Psoas muscle (tissue), 8 donors: ENCODE measurements around the gene ITGB4. TPM values are rescaled to one million over a fixed set of nuclear protein-coding genes. Genes with fewer than 3 reads are reported as not detected.

ENCODE experiments used
- ATAC-seq, 4 donors: fragments of 200-7000 bp; cut with Tn5 transposase; one replicate each; pipeline ENCODE4 v1.9.1; 2020; ENCODE audit warnings: moderate library complexity in 3 of 4, mild to moderate bottlenecking in 2 of 4
- DNase-seq, 2 donors: peaks; one replicate each; pipeline ENCODE4 v3.0.0-alpha.2; 2020
- H3K27ac ChIP-seq: fragments of 200-600 bp; one replicate; pipeline ENCODE4 v1.8.0; 2022
- H3K27me3 ChIP-seq, 3 donors: fragments of 200-600 bp in 1 of 3; one replicate each; pipeline versions ENCODE4 v1.6.1 to v1.8.0; 2013 to 2022; ENCODE audit warnings: low read length in 2 of 3, mild to moderate bottlenecking in 2 of 3, moderate library complexity in 1 of 3; ENCODE audit not compliant: insufficient read depth in 3 of 3
- H3K36me3 ChIP-seq, 2 donors: fragments of 200-600 bp in 1 of 2; one replicate each; pipeline versions ENCODE4 v1.6.1 to v1.8.0; 2013 to 2022; ENCODE audit warnings: low read depth in 1 of 2, mild to moderate bottlenecking in 1 of 2, moderate library complexity in 1 of 2; ENCODE audit not compliant: insufficient read depth in 1 of 2
- H3K4me1 ChIP-seq: fragments of 200-600 bp; one replicate; pipeline ENCODE4 v1.8.0; 2022
- H3K4me3 ChIP-seq: fragments of 200-600 bp; one replicate; pipeline ENCODE4 v1.8.0; 2022; ENCODE audit warnings: mild to moderate bottlenecking
- H3K9me3 ChIP-seq: fragments of 200-600 bp; one replicate; pipeline ENCODE4 v1.8.0; 2022
- CTCF ChIP-seq: fragments of 200-600 bp; IDR thresholded peaks from one replicate; pipeline ENCODE4 v1.8.0; 2022; ENCODE audit warnings: antibody characterized with exemption
- WGBS, 3 donors: extraction: QIAGEN DNeasy Blood & Tissue Kit; methylation state at CpG; one replicate each; pipeline versions ENCODE4 v1.1.6 to v1.1.7; 2013; 5-methylcytosine and 5-hydroxymethylcytosine counted together
- intact Hi-C, 2 donors: fragments of 100-400 bp; cut with DNase I; formaldehyde crosslinking; loops; one replicate each; pipeline versions ENCODE4 v1.11.0 to v1.14.2; 2022
- long read RNA-seq, 2 donors: library from polyadenylated mRNA; unstranded; transcript quantifications; one replicate each; pipeline ENCODE4 v2.0.0, GENCODE V29; 2021
- polyA plus RNA-seq, 3 donors: library from polyadenylated mRNA; stranded (reverse); fragments of 200-250 nt; gene quantifications; one replicate each; pipeline ENCODE4 v1.2.3, GENCODE V29; 2013
- total RNA-seq, 4 donors: library from RNA; stranded (reverse); fragmentation: NEBNext Ultra II Directional in 2 of 4; extraction: Animal tissue kit (Norgen Biotek cat#: 25700) in 2 of 4; gene quantifications; one replicate each; pipeline versions ENCODE4 v1.2.1 to v1.2.4, GENCODE V29; 2021 to 2023
- donor health status: healthy with polysubstance abuse.
- donor health status: DM: no; HTN: no; CAD: no; lungs with moderate emphysema.
- donor health status: Bipolar disorder and iron deficiency.
- donor health status: healthy.
- donor health status: DM: yes; HTN: yes; CAD: no.
- donor health status: DM: no; HTN: no; CAD: no.
- donor health status: DM: no; HTN: no; CAD: no.
- donor health status: DM: yes; HTN: yes; CAD: no.

ITGB4 gene
- 1 to 10 TPM; 1.3 to 5.7 (median 3.9) TPM for total RNA-seq
- polyA plus RNA-seq = 1 to 10 TPM; 1.5 to 2.1 (median 1.6) TPM
- long read RNA-seq, donor 1, partial matches to known transcripts = 1 of 1 reads
- long read RNA-seq, donor 1, other reads (novel, unspliced or antisense) = 0 of 1 reads
- long read RNA-seq, donor 2, partial matches to known transcripts = 4 of 4 reads
- long read RNA-seq, donor 2, other reads (novel, unspliced or antisense) = 0 of 4 reads

GRCh38 chr17:75720656-75721462, at the start of gene ITGB4:
Gene ITGB4 (plus strand): TSS chr17:75721459. CDS start chr17:75724704, 3,245 bp downstream.
- peak within 1 kb of the TSS; percentile 23 for H3K27ac ChIP-seq
- WGBS, 3 donors = 2 to 6% (median 2%) methylated on average over 22 to 70 of the region's 70 CpGs

GRCh38 chr17:75672011-75672410, 49.2 kb upstream of the ITGB4 start:
- no peaks in the 10 kb centered on the region for H3K27me3 ChIP-seq

More at GRCh38 chr17:75720656-75721462, at the start of gene ITGB4:
- DNase-seq (no peak), ATAC-seq (peak; percentile 34 to 45 (median 42))
- peaks cover 5% of the 10 kb centered on the region for H3K4me1 ChIP-seq
- H3K27me3 ChIP-seq = peaks cover 0 to 33% (median 11%) of the 10 kb centered on the region in 3 donors
- no peak for TF ChIP-seq CTCF
- intact Hi-C loops = no loop called here
- H3K36me3 ChIP-seq = no peaks in the 10 kb centered on the region
- peak within 1 kb of the TSS; percentile 61 for H3K4me3 ChIP-seq
- H3K9me3 ChIP-seq = no peaks in the 10 kb centered on the region

GRCh38 chr17:75673487-75673886, 47.8 kb upstream of the ITGB4 start:
- intact Hi-C loops = loop anchor here in 1 of 2 donors (5.0 kb wide), 1 partner anchor 74 kb away; no protein-coding TSS in a partner anchor
- ATAC-seq = no peak

More at GRCh38 chr17:75672011-75672410, 49.2 kb upstream of the ITGB4 start:
- no peak overlapping the region for H3K4me3 ChIP-seq
- H3K27ac ChIP-seq = no peak overlapping the region
- no peak for ATAC-seq
- H3K9me3 ChIP-seq = no peaks in the 10 kb centered on the region
- no peak for DNase-seq
- WGBS, 3 donors = 93 to 95% (median 94%) methylated on average over 5 of the region's 5 CpGs
- peaks cover 9 to 61% of the 10 kb centered on the region in 2 donors for H3K36me3 ChIP-seq
- intact Hi-C loops = loop anchor here in 1 of 2 donors (5.0 kb wide), 1 partner anchor 75 kb away; no protein-coding TSS in a partner anchor
- no peak for TF ChIP-seq CTCF
- H3K4me1 ChIP-seq = peaks cover 26% of the 10 kb centered on the region

GRCh38 chr17:75676461-75676860, 44.8 kb upstream of the ITGB4 start:
- H3K4me3 ChIP-seq = no peak overlapping the region
- H3K27ac ChIP-seq = no peak overlapping the region
- no peak for DNase-seq
- WGBS, 3 donors = 43 to 70% (median 50%) methylated on average over 3 of the region's 3 CpGs
- no peak for ATAC-seq
- peaks cover 11 to 34% of the 10 kb centered on the region in 2 donors for H3K36me3 ChIP-seq
- intact Hi-C loops = loop anchor here in 1 of 2 donors (5.0 kb wide), 1 partner anchor 44 kb away; the partner anchor contains the start of gene SMIM5
- peaks cover 20% of the 10 kb centered on the region for H3K4me1 ChIP-seq
- TF ChIP-seq CTCF = no peak
- H3K9me3 ChIP-seq = no peaks in the 10 kb centered on the region
- H3K27me3 ChIP-seq = no peaks in the 10 kb centered on the region

More at GRCh38 chr17:75673487-75673886, 47.8 kb upstream of the ITGB4 start:
- Histone ChIP-seq H3K36me3 (peaks cover 11 to 59% of the 10 kb centered on the region in 2 donors), H3K27ac (no peak overlapping the region), H3K9me3 (no peaks in the 10 kb centered on the region), H3K4me1 (peaks cover 19% of the 10 kb centered on the region), H3K27me3 (no peaks in the 10 kb centered on the region), H3K4me3 (no peak overlapping the region)
- TF ChIP-seq CTCF = no peak
- DNase-seq = no peak
- WGBS, 3 donors = 71 to 78% (median 78%) methylated on average over 4 of the region's 4 CpGs
